IMR-90 (cell line): ENCODE results near the gene ADARB2. TPM values are rescaled to one million over a fixed set of nuclear protein-coding genes. Genes with fewer than 3 reads are reported as not detected.

Experiments used
- ATAC-seq: fragments of 200-7000 bp; cut with Tn5 transposase; 2 replicates; pipeline ENCODE4 v1.9.1; 2020; ENCODE audit warnings: low read depth, mild to moderate bottlenecking, moderate library complexity
- BruUV-seq: library from RNA; stranded (reverse); fragments of 400-500 nt; replicated peaks from 2 replicates; lab custom pipeline; 2021; lab: Mats Ljungman, UMichigan
- CTCF ChIA-PET: fragments of 300-600 bp; formaldehyde crosslinking; extraction: SDS; loops from one replicate; lab custom pipeline; 2021; ENCODE audit warnings: antibody characterized with exemption; lab: Yijun Ruan, JAX
- POLR2A ChIA-PET: fragments of 300-600 bp; sonication (Branson Sonifier 250); formaldehyde crosslinking; loops from one replicate; lab custom pipeline; 2022; ENCODE audit warnings: antibody characterized with exemption; ENCODE audit not compliant: unreplicated experiment; lab: Charles Lee
- DNase-seq: peaks from one replicate; pipeline ENCODE4 v3.0.0; 2013
- H2AFZ ChIP-seq: replicated peaks from 2 replicates; pipeline ENCODE3; 2013; ENCODE audit warnings: low read length, mild to moderate bottlenecking; ENCODE audit not compliant: poor library complexity
- H2AK5ac ChIP-seq: 2 replicates; pipeline ENCODE4 v1.6.1; 2013; ENCODE audit warnings: low read depth, low read length, inconsistent platforms
- H2AK9ac ChIP-seq: replicated peaks from 2 replicates; pipeline ENCODE3; 2013; ENCODE audit warnings: mild to moderate bottlenecking, low read depth, low read length, moderate library complexity; ENCODE audit not compliant: poor library complexity
- H2BK120ac ChIP-seq: 2 replicates; pipeline ENCODE4 v1.6.1; 2013; ENCODE audit warnings: low read depth, low read length, inconsistent platforms
- H2BK15ac ChIP-seq: 3 replicates; pipeline ENCODE4 v1.6.1; 2013; ENCODE audit warnings: low read depth, low read length, inconsistent platforms
- H2BK20ac ChIP-seq: 2 replicates; pipeline ENCODE4 v1.6.1; 2013; ENCODE audit warnings: low read depth, mild to moderate bottlenecking, inconsistent platforms, low read length, moderate library complexity
- H2BK5ac ChIP-seq: 2 replicates; pipeline ENCODE4 v1.6.1; 2013; ENCODE audit warnings: mild to moderate bottlenecking, low read depth, low read length, inconsistent platforms; ENCODE audit not compliant: poor library complexity, severe bottlenecking
- H3K14ac ChIP-seq: replicated peaks from 2 replicates; pipeline ENCODE4 v1.6.1; 2013; ENCODE audit warnings: low read depth, low read length, inconsistent platforms
- H3K18ac ChIP-seq: 2 replicates; pipeline ENCODE4 v1.6.1; 2013; ENCODE audit warnings: low read depth, low read length, control low read depth
- H3K23ac ChIP-seq: 2 replicates; pipeline ENCODE4 v1.6.1; 2013; ENCODE audit warnings: low read depth, low read length, inconsistent platforms
- H3K27ac ChIP-seq: 2 replicates; pipeline ENCODE4 v1.5.1; 2013; ENCODE audit warnings: mild to moderate bottlenecking, control low read depth, low read length; ENCODE audit not compliant: insufficient read depth
- H3K27me3 ChIP-seq: 2 replicates; pipeline ENCODE4 v1.6.1; 2013; ENCODE audit warnings: low read length; ENCODE audit not compliant: control insufficient read depth, insufficient read depth
- H3K36me3 ChIP-seq: 2 replicates; pipeline ENCODE4 v1.6.1; 2013; ENCODE audit warnings: low read length, mixed read lengths; ENCODE audit not compliant: control insufficient read depth, insufficient read depth
- H3K4ac ChIP-seq: 2 replicates; pipeline ENCODE4 v1.6.1; 2013; ENCODE audit warnings: low read depth, low read length, inconsistent platforms
- H3K4me1 ChIP-seq: 2 replicates; pipeline ENCODE4 v1.6.1; 2013; ENCODE audit warnings: low read length, mixed read lengths; ENCODE audit not compliant: control insufficient read depth, insufficient read depth
- H3K4me2 ChIP-seq: 2 replicates; pipeline ENCODE4 v1.6.1; 2013; ENCODE audit warnings: low read depth, mild to moderate bottlenecking, control low read depth, low read length, moderate library complexity
- H3K4me3 ChIP-seq: 2 replicates; pipeline ENCODE4 v1.5.1; 2013; ENCODE audit warnings: low read depth, mild to moderate bottlenecking, control low read depth, low read length, moderate library complexity; ENCODE audit not compliant: insufficient read depth
- H3K56ac ChIP-seq: 2 replicates; pipeline ENCODE4 v1.6.1; 2013; ENCODE audit warnings: low read length, inconsistent platforms; ENCODE audit not compliant: insufficient read depth; ENCODE audit errors: extremely low read depth
- H3K79me1 ChIP-seq, 2 experiments: 2 replicates each; pipeline ENCODE4 v1.6.1; 2013; ENCODE audit warnings: low read length in 2 of 2, inconsistent platforms in 1 of 2, low read depth in 1 of 2
- H3K9ac ChIP-seq: 2 replicates; pipeline ENCODE4 v1.6.1; 2013; ENCODE audit warnings: low read depth, low read length, control low read depth
- H3K9me1 ChIP-seq: 2 replicates; pipeline ENCODE4 v1.6.1; 2013; ENCODE audit warnings: low read length, inconsistent platforms; ENCODE audit not compliant: insufficient read depth
- H3K9me3 ChIP-seq: 2 replicates; pipeline ENCODE4 v1.6.1; 2013; ENCODE audit warnings: low read length; ENCODE audit not compliant: control insufficient read depth, insufficient read depth
- H4K20me1 ChIP-seq: 2 replicates; pipeline ENCODE4 v1.6.1; 2013; ENCODE audit warnings: low read length, inconsistent platforms; ENCODE audit not compliant: insufficient read depth
- H4K5ac ChIP-seq: 2 replicates; pipeline ENCODE4 v1.6.1; 2013; ENCODE audit warnings: mild to moderate bottlenecking, low read depth, low read length, control low read depth
- H4K8ac ChIP-seq, 2 experiments: 2 replicates each; pipeline ENCODE4 v1.6.1; 2013; ENCODE audit warnings: low read depth in 2 of 2, low read length in 2 of 2, control low read depth in 1 of 2, inconsistent platforms in 1 of 2
- H4K91ac ChIP-seq: 2 replicates; pipeline ENCODE4 v1.6.1; 2013; ENCODE audit warnings: low read depth, low read length, inconsistent platforms; ENCODE audit not compliant: insufficient read depth
- BHLHE40 ChIP-seq: fragments of 150-350 bp; IDR thresholded peaks from 2 replicates; pipeline ENCODE4 v1.6.1; 2016; ENCODE audit warnings: mild to moderate bottlenecking, low read depth, low read length
- CEBPB ChIP-seq: IDR thresholded peaks from 2 replicates; pipeline ENCODE4 v1.6.1; 2012; ENCODE audit warnings: low read depth, low read length, improper control_type of control experiment
- CHD1 ChIP-seq: IDR thresholded peaks from 2 replicates; pipeline ENCODE4 v1.6.1; 2012; ENCODE audit warnings: low read depth, low read length, improper control_type of control experiment
- CTCF ChIP-seq: conservative IDR thresholded peaks from 2 replicates; pipeline ENCODE4 v1.5.1; 2012; ENCODE audit warnings: mild to moderate bottlenecking, low read depth, low read length, improper control_type of control experiment
- ELK1 ChIP-seq: fragments of 150-350 bp; IDR thresholded peaks from 2 replicates; pipeline ENCODE4 v1.6.1; 2016; ENCODE audit warnings: low read depth, mild to moderate bottlenecking, low read length, moderate library complexity, borderline replicate concordance
- FOS ChIP-seq: fragments of 150-350 bp; IDR thresholded peaks from 2 replicates; pipeline ENCODE4 v1.6.1; 2016; ENCODE audit warnings: low read depth, low read length
- MAFK ChIP-seq: IDR thresholded peaks from 2 replicates; pipeline ENCODE4 v1.6.1; 2012; ENCODE audit warnings: low read depth, low read length, improper control_type of control experiment
- MAZ ChIP-seq: IDR thresholded peaks from 2 replicates; pipeline ENCODE4 v1.6.1; 2012; ENCODE audit warnings: low read depth, mild to moderate bottlenecking, low read length, improper control_type of control experiment, moderate library complexity, borderline replicate concordance
- MXI1 ChIP-seq: IDR thresholded peaks from 2 replicates; pipeline ENCODE4 v1.6.1; 2012; ENCODE audit warnings: low read depth, mild to moderate bottlenecking, low read length, moderate library complexity, borderline replicate concordance
- POLR2A ChIP-seq: IDR thresholded peaks from 2 replicates; pipeline ENCODE4 v1.6.1; 2012; ENCODE audit warnings: mild to moderate bottlenecking, low read depth, low read length
- RAD21 ChIP-seq: IDR thresholded peaks from 2 replicates; pipeline ENCODE4 v1.6.1; 2012; ENCODE audit warnings: low read length, improper control_type of control experiment
- RCOR1 ChIP-seq: IDR thresholded peaks from 2 replicates; pipeline ENCODE4 v1.6.1; 2012; ENCODE audit warnings: mild to moderate bottlenecking, low read length, improper control_type of control experiment; ENCODE audit not compliant: insufficient replicate concordance
- RFX5 ChIP-seq: IDR thresholded peaks from 2 replicates; pipeline ENCODE4 v1.8.0; 2012; ENCODE audit warnings: low read depth, mild to moderate bottlenecking, low read length, moderate library complexity
- SMC3 ChIP-seq: fragments of 150-350 bp; IDR thresholded peaks from 2 replicates; pipeline ENCODE4 v1.6.1; 2016; ENCODE audit warnings: low read depth, mild to moderate bottlenecking, antibody characterized with exemption, low read length, moderate library complexity
- USF2 ChIP-seq: fragments of 150-350 bp; IDR thresholded peaks from 2 replicates; pipeline ENCODE4 v1.6.1; 2017; ENCODE audit warnings: mild to moderate bottlenecking, antibody characterized with exemption, low read length, low read depth
- WGBS, 2 experiments: methylation state at CpG; one replicate each; pipeline versions ENCODE4 v1.1.5 to v1.1.7; 2013; ENCODE audit warnings: missing lambda C conversion rate in 2 of 2; ENCODE audit not compliant: insufficient read length in 1 of 2; ENCODE audit errors: extremely low coverage in 2 of 2; 5-methylcytosine and 5-hydroxymethylcytosine counted together
- dilution Hi-C: fragments of 300-500 bp; cut with HindIII; formaldehyde crosslinking; loops from one replicate; pipeline ENCODE4 v1.14.3; 2018; ENCODE audit warnings: low sequenced_read_pairs; ENCODE audit not compliant: unreplicated experiment
- in situ Hi-C: fragments of 300-500 bp; cut with MboI; formaldehyde crosslinking; loops from 3 replicates; pipeline ENCODE4 v1.14.3; 2019; ENCODE audit warnings: low sequenced_read_pairs, inconsistent platforms, mixed read lengths
- intact Hi-C: fragments of 100-400 bp; cut with micrococcal nuclease; formaldehyde crosslinking; loops from 2 replicates; pipeline ENCODE4 v1.10.0; 2022
- polyA plus RNA-seq, 3 experiments: library from polyadenylated mRNA; depleted of rRNA; stranded (reverse); fragments of >200 nt; gene quantifications; 2 replicates each; pipeline ENCODE4 v1.2.3, GENCODE V29; 2012; ENCODE audit warnings: low replicate concordance in 1 of 3
- total RNA-seq: library from RNA; depleted of rRNA; stranded (reverse); fragments of >200 nt; gene quantifications from 2 replicates; pipeline ENCODE4 v1.2.3, GENCODE V29; 2012

ADARB2 gene
- total and polyA plus RNA-seq, 2 of the 4 experiments (the other 2 are of a cell fraction), result not detected

GRCh38 chr10:1670541-1671365, 66.6 kb downstream of the ADARB2 start:
- ChIA-PET POLR2A (no interaction called here), CTCF (no interaction called here)
- no peaks in the 10 kb centered on the region for H3K4me1 ChIP-seq
- H4K8ac ChIP-seq, result no peak overlapping the region
- in situ Hi-C loops, result no loop called here
- no peaks in the 10 kb centered on the region for H4K20me1 ChIP-seq
- no peak overlapping the region for H4K91ac ChIP-seq
- intact Hi-C loops, result no loop called here
- H2BK120ac ChIP-seq, result no peak overlapping the region
- no peaks in the 10 kb centered on the region for H3K79me1 ChIP-seq
- no peak overlapping the region for H3K9ac ChIP-seq
- H3K36me3 ChIP-seq, result no peaks in the 10 kb centered on the region
- ATAC-seq (no peak), DNase-seq (no peak)
- H3K14ac ChIP-seq, result no peak overlapping the region
- H2BK15ac ChIP-seq, result no peak overlapping the region
- H3K56ac ChIP-seq, result no peak overlapping the region
- no TSS peak for BruUV-seq
- no peak overlapping the region for H2AK5ac ChIP-seq
- no peak overlapping the region for H2AK9ac ChIP-seq
- H3K4ac ChIP-seq, result no peak overlapping the region
- dilution Hi-C loops, result no loop called here
- H3K9me1 ChIP-seq, result no peaks in the 10 kb centered on the region
- 76% methylated on average over 7 of the region's 32 CpGs; no CpG with 5 or more reads in 1 of the 2 experiments for WGBS, 2 experiments
- H3K18ac ChIP-seq, result no peak overlapping the region
- H2BK20ac ChIP-seq, result no peak overlapping the region
- no peak overlapping the region for H3K4me2 ChIP-seq
- no peak overlapping the region for H3K4me3 ChIP-seq
- no peak overlapping the region for H2BK5ac ChIP-seq
- H3K9me3 ChIP-seq, result peaks cover 36% of the 10 kb centered on the region
- H3K27me3 ChIP-seq, result no peaks in the 10 kb centered on the region
- no peak overlapping the region for H2AFZ ChIP-seq
- no peak overlapping the region for H3K27ac ChIP-seq
- no peak overlapping the region for H3K23ac ChIP-seq
- H4K5ac ChIP-seq, result no peak overlapping the region
- TF ChIP-seq SMC3 (no peak), POLR2A (no peak), CTCF (no peak), RAD21 (no peak), MAZ (no peak), BHLHE40 (no peak), ELK1 (no peak), MAFK (no peak), CHD1 (no peak), RFX5 (no peak), RCOR1 (no peak), MXI1 (no peak), USF2 (no peak), FOS (no peak), CEBPB (no peak)
